ENCODE results near the gene CPNE2. TPM values are rescaled to one million over a fixed set of nuclear protein-coding genes. Genes with fewer than 3 reads are reported as not detected.
"Not testable (repeated sequence)": the region's sequence is repeated elsewhere in the genome, so short reads cannot be mapped to it uniquely, and the experiment has no call there.

The CPNE2 gene
- total RNA-seq, 6 donors from 2014 or later, result 39.4 to 58.7 (median 53.1) TPM

GRCh38 chr16:57098188-57098841 is 5.9 kb downstream of the CPNE2 start:
- DNase-seq, result no peak
- H3K27ac ChIP-seq, result peak overlapping the region in 2 of 4 donors; percentile 2 to 54
- H3K27me3 ChIP-seq, result no peaks in the 10 kb centered on the region
- TF ChIP-seq, protein P1, sequence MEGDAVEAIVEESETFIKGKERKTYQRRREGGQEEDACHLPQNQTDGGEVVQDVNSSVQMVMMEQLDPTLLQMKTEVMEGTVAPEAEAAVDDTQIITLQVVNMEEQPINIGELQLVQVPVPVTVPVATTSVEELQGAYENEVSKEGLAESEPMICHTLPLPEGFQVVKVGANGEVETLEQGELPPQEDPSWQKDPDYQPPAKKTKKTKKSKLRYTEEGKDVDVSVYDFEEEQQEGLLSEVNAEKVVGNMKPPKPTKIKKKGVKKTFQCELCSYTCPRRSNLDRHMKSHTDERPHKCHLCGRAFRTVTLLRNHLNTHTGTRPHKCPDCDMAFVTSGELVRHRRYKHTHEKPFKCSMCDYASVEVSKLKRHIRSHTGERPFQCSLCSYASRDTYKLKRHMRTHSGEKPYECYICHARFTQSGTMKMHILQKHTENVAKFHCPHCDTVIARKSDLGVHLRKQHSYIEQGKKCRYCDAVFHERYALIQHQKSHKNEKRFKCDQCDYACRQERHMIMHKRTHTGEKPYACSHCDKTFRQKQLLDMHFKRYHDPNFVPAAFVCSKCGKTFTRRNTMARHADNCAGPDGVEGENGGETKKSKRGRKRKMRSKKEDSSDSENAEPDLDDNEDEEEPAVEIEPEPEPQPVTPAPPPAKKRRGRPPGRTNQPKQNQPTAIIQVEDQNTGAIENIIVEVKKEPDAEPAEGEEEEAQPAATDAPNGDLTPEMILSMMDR (IDR thresholded peaks at IDR 0.05), result no peak
- no peak for TF ChIP-seq POLR2AphosphoS5 (IDR thresholded peaks at IDR 0.05)
- no peak for TF ChIP-seq EP300 (IDR thresholded peaks at IDR 0.05)
- TF ChIP-seq POLR2A (IDR thresholded peaks at IDR 0.05), result no peak
- H3K9me3 ChIP-seq, result no peaks in the 10 kb centered on the region
- 71 to 85% methylated on average over 5 to 14 of the region's 14 CpGs for WGBS, 2 donors
- no peak overlapping the region for H3K4me3 ChIP-seq
- peaks cover 22 to 41% (median 29%) of the 10 kb centered on the region in 4 donors for H3K4me1 ChIP-seq
- no peak for ATAC-seq (ENCODE audit: low FRiP score in 2 of 2)
- H3K36me3 ChIP-seq, result no peaks in the 10 kb centered on the region

- H3K27ac ChIP-seq; H3K4me3 ChIP-seq; H3K36me3 ChIP-seq; ATAC-seq (ENCODE audit: low FRiP score in 2 of 2); DNase-seq; H3K9me3 ChIP-seq; H3K27me3 ChIP-seq: not testable (repeated sequence)
- peaks cover 12 to 25% (median 19%) of the 10 kb centered on the region in 4 donors for H3K4me1 ChIP-seq
- 55 to 67% methylated on average over 4 to 6 of the region's 6 CpGs for WGBS, 2 donors
Measured at GRCh38 chr16:57099965-57100364, 7.6 kb downstream of the CPNE2 start.

DNA sequence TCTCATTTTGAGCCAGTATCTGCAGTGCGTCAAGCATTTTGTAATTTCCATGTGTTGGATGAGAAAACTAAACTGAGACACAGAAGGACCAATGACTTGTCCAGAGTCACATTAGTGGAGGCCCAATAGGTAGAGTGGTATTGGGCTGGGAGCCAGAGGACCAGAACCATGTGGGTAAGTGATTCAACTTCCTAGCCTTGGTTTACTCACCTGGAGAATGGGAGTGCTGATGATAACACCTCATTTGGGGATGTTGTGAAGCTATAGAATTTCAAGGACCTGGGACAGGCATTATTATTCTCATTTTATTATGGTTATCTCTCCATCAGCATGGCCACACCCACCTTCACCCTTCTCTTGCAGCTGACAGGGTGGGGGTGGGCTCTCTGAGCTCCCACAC is 8.1 kb downstream of the CPNE2 start:
- no peak for ATAC-seq (ENCODE audit: low FRiP score in 2 of 2)
- no peak overlapping the region for H3K27ac ChIP-seq
- WGBS, 2 donors, result 100% methylated on average over 1 of the region's 1 CpG
- H3K27me3 ChIP-seq, result no peaks in the 10 kb centered on the region
- no peak overlapping the region for H3K4me3 ChIP-seq
- DNase-seq, result no peak
- peaks cover 13 to 24% (median 19%) of the 10 kb centered on the region in 4 donors for H3K4me1 ChIP-seq
- H3K9me3 ChIP-seq, result no peaks in the 10 kb centered on the region
- no peaks in the 10 kb centered on the region for H3K36me3 ChIP-seq
- no peak for TF ChIP-seq POLR2AphosphoS5 (IDR thresholded peaks at IDR 0.05)
- no peak for TF ChIP-seq POLR2A (IDR thresholded peaks at IDR 0.05)
- TF ChIP-seq, protein P1 (IDR thresholded peaks at IDR 0.05), result no peak
- no peak for TF ChIP-seq EP300 (IDR thresholded peaks at IDR 0.05)

GRCh38 chr16:57102888-57103851 is 10.8 kb downstream of the CPNE2 start:
- 79 to 81% methylated on average over 16 of the region's 16 CpGs for WGBS, 2 donors
- DNase-seq, result peak in 1 of 2 donors; percentile 25
- TF ChIP-seq POLR2AphosphoS5 (IDR thresholded peaks at IDR 0.05), result no peak
- H3K27ac ChIP-seq, result peak overlapping the region in 2 of 4 donors; percentile 3 to 65
- no peaks in the 10 kb centered on the region for H3K9me3 ChIP-seq
- no peaks in the 10 kb centered on the region for H3K27me3 ChIP-seq
- no peak for ATAC-seq (ENCODE audit: low FRiP score in 2 of 2)
- H3K4me3 ChIP-seq, result no peak overlapping the region
- H3K36me3 ChIP-seq, result no peaks in the 10 kb centered on the region
- peaks cover 16 to 41% (median 33%) of the 10 kb centered on the region in 4 donors for H3K4me1 ChIP-seq

DNA sequence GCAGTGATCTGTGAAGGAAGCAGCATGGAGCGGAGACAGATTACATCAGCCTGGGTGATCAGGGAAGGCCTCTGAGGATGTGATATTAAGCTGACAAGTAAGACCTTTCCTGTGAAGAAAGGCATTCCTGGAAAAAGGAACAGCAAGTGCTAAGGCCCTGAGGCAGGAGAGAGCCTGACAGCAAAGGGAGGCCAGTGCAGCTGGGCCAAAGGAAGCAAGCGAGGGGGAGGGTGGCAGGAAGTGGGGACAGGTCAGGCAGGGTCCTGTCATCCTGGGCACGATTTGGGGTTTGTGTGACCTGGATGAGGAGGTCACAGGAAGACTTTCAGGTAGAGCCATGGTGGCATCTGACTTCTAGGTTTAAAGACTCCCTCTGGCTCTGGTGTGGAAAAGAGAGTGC is 12.3 kb downstream of the CPNE2 start:
- no peak overlapping the region for H3K4me3 ChIP-seq
- ATAC-seq (ENCODE audit: low FRiP score in 2 of 2) (no peak), DNase-seq (no peak)
- H3K27ac ChIP-seq, result peak overlapping the region in 2 of 4 donors; percentile 45 to 65
- TF ChIP-seq EP300 (IDR thresholded peaks at IDR 0.05) (no peak), POLR2AphosphoS5 (IDR thresholded peaks at IDR 0.05) (no peak), POLR2A (IDR thresholded peaks at IDR 0.05) (no peak)
- TF ChIP-seq, protein P1 (IDR thresholded peaks at IDR 0.05), result no peak
- WGBS, 2 donors, result 48 to 62% methylated on average over 3 of the region's 3 CpGs
- peaks cover 11 to 36% (median 34%) of the 10 kb centered on the region in 4 donors for H3K4me1 ChIP-seq
- no peaks in the 10 kb centered on the region for H3K36me3 ChIP-seq
- no peaks in the 10 kb centered on the region for H3K9me3 ChIP-seq
- H3K27me3 ChIP-seq, result no peaks in the 10 kb centered on the region

Measured in upper lobe of left lung (tissue), 6 donors.